ENCODE measurements around the gene ABHD12. TPM values are rescaled to one million over a fixed set of nuclear protein-coding genes. Genes with fewer than 3 reads are reported as not detected.
A peak's percentile ranks its signal among the peaks of the same experiment; 100 is the strongest.

Gene ABHD12
- total and polyA plus RNA-seq, 8 donors: 11.1 to 99.1 (median 44.0) TPM

DNA sequence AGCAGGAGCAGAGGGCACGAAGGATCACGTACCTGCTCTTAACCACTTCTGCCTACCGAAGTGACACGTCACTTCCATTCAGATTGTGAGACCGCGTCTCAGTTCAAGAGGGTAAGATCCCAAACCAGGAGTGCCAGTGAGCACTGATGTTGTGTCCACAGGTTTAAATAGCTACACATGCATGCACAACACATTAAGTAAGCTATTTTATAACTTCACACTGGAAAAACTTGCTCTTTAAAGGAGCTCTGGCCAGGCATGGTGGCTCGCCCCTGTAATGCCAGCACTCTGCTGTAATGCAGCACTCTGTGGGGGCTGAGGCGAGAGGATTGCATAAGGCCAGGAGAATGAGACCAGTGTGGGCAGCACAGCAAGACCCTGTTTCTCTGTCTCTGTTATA lies 21.1 kb downstream of the ABHD12 start:
- H3K4me1 ChIP-seq: peaks cover 3 to 14% (median 6%) of the 10 kb centered on the region in 4 donors
- intact Hi-C loops (cut with DNase I; ENCODE audit: low total_unique reads): no loop called here
- no peak overlapping the region for H3K4me3 ChIP-seq
- H3K27ac ChIP-seq: no peak overlapping the region
- TF ChIP-seq EP300 (IDR thresholded peaks at IDR 0.05) (no peak), POLR2A (IDR thresholded peaks at IDR 0.05) (no peak), POLR2AphosphoS5 (IDR thresholded peaks at IDR 0.05) (no peak)
- TF ChIP-seq, protein P1, sequence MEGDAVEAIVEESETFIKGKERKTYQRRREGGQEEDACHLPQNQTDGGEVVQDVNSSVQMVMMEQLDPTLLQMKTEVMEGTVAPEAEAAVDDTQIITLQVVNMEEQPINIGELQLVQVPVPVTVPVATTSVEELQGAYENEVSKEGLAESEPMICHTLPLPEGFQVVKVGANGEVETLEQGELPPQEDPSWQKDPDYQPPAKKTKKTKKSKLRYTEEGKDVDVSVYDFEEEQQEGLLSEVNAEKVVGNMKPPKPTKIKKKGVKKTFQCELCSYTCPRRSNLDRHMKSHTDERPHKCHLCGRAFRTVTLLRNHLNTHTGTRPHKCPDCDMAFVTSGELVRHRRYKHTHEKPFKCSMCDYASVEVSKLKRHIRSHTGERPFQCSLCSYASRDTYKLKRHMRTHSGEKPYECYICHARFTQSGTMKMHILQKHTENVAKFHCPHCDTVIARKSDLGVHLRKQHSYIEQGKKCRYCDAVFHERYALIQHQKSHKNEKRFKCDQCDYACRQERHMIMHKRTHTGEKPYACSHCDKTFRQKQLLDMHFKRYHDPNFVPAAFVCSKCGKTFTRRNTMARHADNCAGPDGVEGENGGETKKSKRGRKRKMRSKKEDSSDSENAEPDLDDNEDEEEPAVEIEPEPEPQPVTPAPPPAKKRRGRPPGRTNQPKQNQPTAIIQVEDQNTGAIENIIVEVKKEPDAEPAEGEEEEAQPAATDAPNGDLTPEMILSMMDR (IDR thresholded peaks at IDR 0.05): no peak
- 91 to 97% (median 95%) methylated on average over 8 of the region's 8 CpGs for WGBS, 5 donors
- no peak for DNase-seq
- no peaks in the 10 kb centered on the region for H3K27me3 ChIP-seq
- no peaks in the 10 kb centered on the region for H3K36me3 ChIP-seq
- H3K9me3 ChIP-seq: no peaks in the 10 kb centered on the region

DNA sequence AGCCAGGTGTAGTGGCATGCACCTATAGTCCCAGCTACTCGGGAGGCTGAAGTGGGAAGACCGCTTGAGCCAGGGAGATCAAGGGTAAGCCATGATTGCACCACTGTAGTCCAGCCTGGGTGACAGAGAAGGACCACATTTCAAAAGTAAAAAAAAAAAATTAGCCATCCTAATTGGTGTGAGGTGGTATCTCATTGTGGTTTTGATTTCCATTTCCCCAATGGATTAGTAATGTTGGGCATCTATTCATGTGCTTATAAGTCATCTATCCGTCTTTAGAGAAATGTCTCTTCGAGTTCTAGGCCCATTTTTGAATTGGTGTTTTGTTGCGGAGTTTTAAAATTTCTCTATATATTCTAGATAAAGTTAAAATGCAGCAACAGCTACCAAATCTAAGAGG lies 21.7 kb downstream of the ABHD12 start:
- TF ChIP-seq, protein P1 (IDR thresholded peaks at IDR 0.05): no peak
- no peak for TF ChIP-seq POLR2A (IDR thresholded peaks at IDR 0.05)
- TF ChIP-seq EP300 (IDR thresholded peaks at IDR 0.05): no peak
- no peak for TF ChIP-seq POLR2AphosphoS5 (IDR thresholded peaks at IDR 0.05)
- H3K4me1 ChIP-seq: peaks cover 7 to 17% (median 7%) of the 10 kb centered on the region in 4 donors
- intact Hi-C loops (cut with DNase I; ENCODE audit: low total_unique reads): no loop called here
- no peaks in the 10 kb centered on the region for H3K9me3 ChIP-seq
- DNase-seq: no peak
- no peak overlapping the region for H3K27ac ChIP-seq
- 96 to 99% (median 96%) methylated on average over 5 of the region's 5 CpGs for WGBS, 5 donors
- no peaks in the 10 kb centered on the region for H3K36me3 ChIP-seq
- H3K27me3 ChIP-seq: no peaks in the 10 kb centered on the region
- H3K4me3 ChIP-seq: no peak overlapping the region

DNA sequence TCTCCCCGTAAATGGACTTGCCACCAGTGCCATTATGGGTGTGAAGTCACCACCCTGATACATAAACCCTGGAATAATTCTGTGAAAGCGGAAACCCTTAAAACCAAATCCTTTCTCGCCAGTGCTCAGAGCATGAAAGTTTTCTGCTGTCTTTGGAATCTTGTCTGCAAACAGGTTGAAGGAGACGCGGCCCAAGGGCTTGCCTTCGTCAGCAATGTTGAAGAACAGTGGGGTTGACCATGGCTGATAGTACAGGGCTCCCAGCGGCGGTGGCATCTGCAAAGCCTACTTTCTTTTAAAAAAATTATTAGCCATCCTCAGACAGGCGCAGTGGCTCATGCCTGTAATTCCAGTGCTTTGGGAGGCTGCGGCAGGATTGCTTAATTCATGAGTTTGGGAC lies 22.1 kb downstream of the ABHD12 start:
- peaks cover 7 to 17% (median 7%) of the 10 kb centered on the region in 4 donors for H3K4me1 ChIP-seq
- H3K27ac ChIP-seq: no peak overlapping the region
- H3K36me3 ChIP-seq: no peaks in the 10 kb centered on the region
- no peak overlapping the region for H3K4me3 ChIP-seq
- no peak for DNase-seq
- intact Hi-C loops (cut with DNase I; ENCODE audit: low total_unique reads): no loop called here
- TF ChIP-seq POLR2AphosphoS5 (IDR thresholded peaks at IDR 0.05) (no peak), EP300 (IDR thresholded peaks at IDR 0.05) (no peak), POLR2A (IDR thresholded peaks at IDR 0.05) (no peak)
- TF ChIP-seq, protein P1 (IDR thresholded peaks at IDR 0.05): no peak
- H3K27me3 ChIP-seq: no peaks in the 10 kb centered on the region
- WGBS, 5 donors: 96 to 99% (median 98%) methylated on average over 10 of the region's 10 CpGs
- H3K9me3 ChIP-seq: no peaks in the 10 kb centered on the region

DNA sequence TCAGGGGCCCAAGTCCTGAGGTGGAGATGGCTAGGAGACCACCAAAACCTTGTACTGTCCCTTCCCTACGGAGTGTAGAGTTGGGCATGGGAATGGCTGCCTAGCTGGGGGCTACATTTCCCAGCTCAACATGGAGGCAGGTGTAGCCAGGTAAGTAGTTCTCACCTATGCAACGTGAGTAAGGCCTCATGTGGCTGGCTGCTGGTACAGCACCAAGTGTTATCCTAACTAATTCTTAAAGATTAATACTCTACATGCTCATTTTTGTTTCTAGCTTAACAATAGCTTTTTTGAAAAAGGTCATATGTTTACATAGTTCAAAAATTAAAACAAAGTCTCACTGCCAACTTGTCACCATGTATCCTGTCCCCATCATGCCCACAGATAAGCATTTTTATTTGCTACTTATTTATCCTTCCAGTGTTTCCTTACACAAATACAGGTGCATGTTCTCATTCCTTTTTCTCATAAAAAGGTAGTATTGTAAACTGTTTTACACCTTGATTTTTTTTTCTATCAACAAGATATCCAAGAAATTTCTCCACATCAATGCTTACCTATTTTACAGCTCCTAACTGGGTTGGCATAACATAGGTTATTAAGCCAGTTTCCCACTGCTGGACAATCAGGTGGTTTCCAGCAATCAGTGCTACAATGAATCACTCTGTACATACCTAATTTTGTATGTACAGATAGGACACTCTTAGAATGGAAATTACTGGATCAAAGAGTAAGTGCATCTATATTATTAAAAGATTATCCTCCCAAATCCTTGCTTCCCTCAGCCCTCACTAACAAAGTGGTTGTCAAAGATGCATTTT lies 25.5 kb downstream of the ABHD12 start:
- DNase-seq: no peak
- Histone ChIP-seq H3K4me1 (peaks cover 7 to 37% (median 15%) of the 10 kb centered on the region in 4 donors), H3K27me3 (no peaks in the 10 kb centered on the region), H3K27ac (peak overlapping the region; percentile 19 to 66 (median 56)), H3K4me3 (no peak overlapping the region), H3K36me3 (no peaks in the 10 kb centered on the region), H3K9me3 (no peaks in the 10 kb centered on the region)
- intact Hi-C loops (cut with DNase I; ENCODE audit: low total_unique reads): no loop called here
- TF ChIP-seq POLR2AphosphoS5 (IDR thresholded peaks at IDR 0.05): peak in 1 of 3 donors; percentile 23
- no peak for TF ChIP-seq EP300 (IDR thresholded peaks at IDR 0.05)
- 64 to 75% (median 69%) methylated on average over 2 of the region's 2 CpGs for WGBS, 5 donors

Measured in stomach (tissue), 9 donors.